ENCODE measurements around the gene CYP4A22. TPM values are rescaled to one million over a fixed set of nuclear protein-coding genes. Genes with fewer than 3 reads are reported as not detected.

The CYP4A22 gene
- total RNA-seq, 1 donor, result not detected

DNA sequence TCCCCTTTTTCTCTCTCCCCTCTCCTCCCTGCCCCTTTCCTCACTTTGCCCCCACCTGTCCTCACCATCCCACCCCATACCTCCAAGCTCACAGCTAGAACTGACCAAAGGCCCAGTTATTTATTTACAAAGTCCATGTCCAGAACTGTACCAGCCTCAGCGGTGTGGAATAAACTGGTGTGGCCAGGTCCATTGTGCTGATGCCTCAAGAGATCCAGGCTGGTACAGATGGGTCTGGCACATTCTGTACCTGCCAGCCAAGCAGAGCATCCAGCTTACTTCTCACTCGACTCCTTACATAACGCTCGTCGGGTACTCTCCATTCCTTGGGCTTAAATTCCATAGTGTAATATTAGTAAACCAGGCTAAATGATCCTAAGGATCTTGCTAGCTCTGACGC is 40.8 kb downstream of the CYP4A22 start:
- no peak overlapping the region for H3K4me3 ChIP-seq (ENCODE audit: low read depth, low read length)
- DNase-seq (ENCODE audit: low read depth), result no peak
- TF ChIP-seq, protein P1, sequence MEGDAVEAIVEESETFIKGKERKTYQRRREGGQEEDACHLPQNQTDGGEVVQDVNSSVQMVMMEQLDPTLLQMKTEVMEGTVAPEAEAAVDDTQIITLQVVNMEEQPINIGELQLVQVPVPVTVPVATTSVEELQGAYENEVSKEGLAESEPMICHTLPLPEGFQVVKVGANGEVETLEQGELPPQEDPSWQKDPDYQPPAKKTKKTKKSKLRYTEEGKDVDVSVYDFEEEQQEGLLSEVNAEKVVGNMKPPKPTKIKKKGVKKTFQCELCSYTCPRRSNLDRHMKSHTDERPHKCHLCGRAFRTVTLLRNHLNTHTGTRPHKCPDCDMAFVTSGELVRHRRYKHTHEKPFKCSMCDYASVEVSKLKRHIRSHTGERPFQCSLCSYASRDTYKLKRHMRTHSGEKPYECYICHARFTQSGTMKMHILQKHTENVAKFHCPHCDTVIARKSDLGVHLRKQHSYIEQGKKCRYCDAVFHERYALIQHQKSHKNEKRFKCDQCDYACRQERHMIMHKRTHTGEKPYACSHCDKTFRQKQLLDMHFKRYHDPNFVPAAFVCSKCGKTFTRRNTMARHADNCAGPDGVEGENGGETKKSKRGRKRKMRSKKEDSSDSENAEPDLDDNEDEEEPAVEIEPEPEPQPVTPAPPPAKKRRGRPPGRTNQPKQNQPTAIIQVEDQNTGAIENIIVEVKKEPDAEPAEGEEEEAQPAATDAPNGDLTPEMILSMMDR (IDR thresholded peaks at IDR 0.05; ENCODE audit: insufficient read depth, low read depth, low read length), result no peak

DNA sequence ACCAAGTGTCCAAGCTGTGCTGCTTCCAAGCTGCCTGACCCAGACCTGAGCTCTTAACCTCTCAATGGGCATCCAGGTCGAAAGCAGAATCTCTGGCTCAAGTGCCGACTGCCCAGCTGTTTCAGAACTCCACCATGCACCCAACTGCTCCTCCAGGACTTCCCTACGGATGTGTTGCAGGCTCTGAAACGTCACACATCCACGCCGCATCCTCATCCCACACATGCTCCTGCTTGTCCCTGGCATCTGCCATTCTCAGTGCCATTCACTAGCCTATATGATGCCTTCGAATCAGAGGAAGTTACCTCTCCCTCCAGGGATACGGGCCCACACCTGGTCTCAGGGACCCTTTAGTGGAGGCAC is 41.4 kb downstream of the CYP4A22 start:
- no peak for DNase-seq (ENCODE audit: low read depth)
- TF ChIP-seq, protein P1 (IDR thresholded peaks at IDR 0.05; ENCODE audit: insufficient read depth, low read depth, low read length), result no peak
- H3K4me3 ChIP-seq (ENCODE audit: low read depth, low read length), result peak overlapping the region; percentile 50

DNA sequence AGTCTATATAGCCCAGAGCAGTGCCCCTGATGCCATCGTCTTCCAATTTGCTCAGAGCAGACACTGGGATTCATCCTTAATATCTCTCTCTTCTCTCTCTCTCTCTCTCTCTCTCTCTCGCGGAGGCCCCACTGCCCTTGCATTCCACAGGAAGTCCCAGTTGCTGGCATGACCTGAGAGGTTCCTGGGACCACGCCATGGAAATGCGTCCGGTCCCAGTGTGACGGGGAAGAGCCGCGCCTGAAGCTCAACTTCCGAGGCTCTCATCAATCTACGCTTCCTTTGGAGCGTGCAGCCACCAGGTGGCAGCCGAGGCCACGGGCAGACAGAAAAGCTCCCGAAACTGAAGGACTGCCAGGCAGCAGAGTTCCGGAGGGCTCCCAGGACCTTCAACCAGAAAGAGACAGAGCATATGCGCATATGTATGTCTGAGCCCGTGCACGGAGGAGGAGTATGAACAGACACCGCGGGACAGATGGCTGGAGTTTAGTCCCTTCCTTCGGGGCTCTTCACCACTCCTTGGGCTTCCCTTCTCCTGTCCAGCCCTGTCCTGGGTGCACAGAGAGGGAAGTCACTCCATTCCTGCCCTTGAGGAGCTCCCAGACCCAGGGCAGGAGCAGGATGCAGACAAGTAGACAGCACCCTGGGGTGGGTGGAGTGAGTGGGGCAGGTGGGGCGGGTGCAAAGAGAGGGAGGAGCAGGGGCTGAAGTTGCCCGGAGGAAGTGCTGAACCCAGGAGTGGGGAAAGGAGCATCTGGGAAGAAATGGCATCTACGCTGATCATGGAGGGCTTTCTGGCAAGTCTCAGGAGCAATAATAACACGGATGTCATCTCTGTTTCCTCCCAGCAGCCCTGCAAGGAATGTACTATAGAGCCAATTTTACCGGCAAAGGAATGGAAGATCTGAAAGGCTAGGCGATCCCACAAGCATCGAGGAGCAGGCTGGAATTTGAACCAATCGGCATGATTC is 42.1 kb downstream of the CYP4A22 start:
- TF ChIP-seq, protein P1 (IDR thresholded peaks at IDR 0.05; ENCODE audit: insufficient read depth, low read depth, low read length), result peak; percentile 96
- DNase-seq (ENCODE audit: low read depth), result peak; percentile 86
- H3K4me3 ChIP-seq (ENCODE audit: low read depth, low read length), result peak overlapping the region; percentile 50

DNA sequence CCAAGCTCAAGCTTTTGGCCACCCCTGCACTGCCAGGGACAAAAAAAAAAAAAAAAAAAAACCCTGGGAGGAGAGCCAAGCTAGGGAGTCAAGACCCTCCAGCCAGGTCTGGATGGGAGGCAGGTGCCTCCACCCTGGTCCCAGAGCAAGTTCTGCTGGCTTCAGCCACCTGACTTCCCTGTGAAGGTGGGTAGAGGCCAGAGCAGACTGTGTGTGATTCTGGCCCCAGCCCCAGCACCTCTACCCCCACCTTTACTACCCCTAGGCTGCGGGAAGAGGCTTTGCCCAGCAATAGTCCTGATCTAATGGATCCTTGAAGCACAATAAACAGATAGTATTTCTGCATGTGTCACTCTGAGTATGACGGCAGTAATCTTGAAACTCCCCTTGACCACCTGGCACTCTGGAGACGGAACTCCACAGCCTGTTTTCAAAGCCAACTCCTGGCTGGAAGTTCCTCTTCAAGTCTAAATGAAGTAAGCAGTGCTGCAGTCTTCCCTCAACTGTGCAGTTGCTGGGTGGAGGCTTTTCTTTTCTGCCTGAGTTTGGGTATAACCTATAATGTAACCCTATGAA is 42.8 kb downstream of the CYP4A22 start:
- TF ChIP-seq, protein P1 (IDR thresholded peaks at IDR 0.05; ENCODE audit: insufficient read depth, low read depth, low read length), result no peak
- no peak overlapping the region for H3K4me3 ChIP-seq (ENCODE audit: low read depth, low read length)
- no peak for DNase-seq (ENCODE audit: low read depth)

DNA sequence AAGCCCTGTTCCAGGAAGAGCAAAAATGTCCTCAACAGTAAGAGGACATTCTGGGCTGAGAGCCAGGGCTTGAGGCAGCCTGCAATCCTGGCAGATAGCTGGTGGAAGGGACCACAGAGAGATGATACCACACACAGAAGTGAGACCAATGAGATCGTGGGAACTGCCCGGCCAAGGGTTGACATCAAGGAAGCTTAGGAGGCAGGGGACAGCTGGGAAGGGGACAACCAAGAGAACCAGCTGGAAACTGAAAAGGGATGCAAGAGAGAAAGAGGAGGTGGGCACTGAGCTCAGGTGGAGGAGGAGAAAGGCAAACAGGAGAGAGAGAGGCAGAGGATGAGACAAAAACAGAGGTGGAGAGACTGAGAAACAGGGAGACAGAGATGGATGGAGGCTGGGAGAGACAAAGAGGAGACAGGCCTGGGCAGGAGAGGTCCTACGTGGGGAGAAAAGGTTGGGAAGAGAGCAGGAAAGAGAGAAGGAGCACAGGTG is 43.4 kb downstream of the CYP4A22 start:
- no peak overlapping the region for H3K4me3 ChIP-seq (ENCODE audit: low read depth, low read length)
- TF ChIP-seq, protein P1 (IDR thresholded peaks at IDR 0.05; ENCODE audit: insufficient read depth, low read depth, low read length), result no peak
- DNase-seq (ENCODE audit: low read depth), result no peak

DNA sequence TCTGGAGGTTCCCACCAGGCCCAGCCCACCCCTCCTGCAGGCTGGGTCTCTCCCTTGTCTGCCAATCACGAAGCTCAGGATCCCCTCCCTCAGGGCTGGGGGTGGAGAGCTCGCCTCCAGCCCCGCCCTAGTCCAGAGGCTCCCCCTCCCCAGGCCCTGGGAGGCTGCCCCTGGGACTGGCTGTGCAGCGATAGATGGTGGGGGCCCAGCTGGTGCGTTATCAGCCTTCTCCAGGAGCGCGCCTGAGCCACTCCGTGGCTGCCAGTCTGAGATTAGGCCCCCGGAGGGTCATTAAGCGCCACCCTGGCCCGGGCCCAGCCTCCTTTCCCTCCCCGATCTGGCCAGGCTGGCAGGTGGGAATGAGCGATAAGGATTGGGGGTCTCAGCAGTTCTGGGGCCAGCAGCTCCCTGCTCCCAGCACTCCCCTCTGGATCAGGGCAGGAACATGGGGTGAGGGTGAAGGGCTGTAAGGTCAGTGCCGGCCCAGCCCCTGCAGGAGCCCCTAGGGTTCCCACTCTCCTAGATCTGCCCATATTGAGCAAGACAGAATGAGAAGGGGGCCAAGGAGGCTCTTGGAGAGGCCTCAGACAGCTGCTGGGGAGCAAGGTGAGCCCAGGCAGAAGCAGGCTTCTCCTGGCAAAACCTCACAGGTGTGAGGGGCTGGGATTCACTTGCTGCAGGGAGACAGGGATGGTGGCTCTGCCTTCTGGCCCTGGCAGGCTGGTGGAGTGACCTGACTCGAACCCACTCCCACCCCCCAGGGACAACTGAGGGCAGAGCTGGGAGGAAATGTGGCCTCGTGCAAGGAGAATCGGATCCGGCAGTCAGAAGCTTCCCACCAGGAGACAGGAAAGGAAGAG is 44.1 kb downstream of the CYP4A22 start:
- no peak overlapping the region for H3K4me3 ChIP-seq (ENCODE audit: low read depth, low read length)
- TF ChIP-seq, protein P1 (IDR thresholded peaks at IDR 0.05; ENCODE audit: insufficient read depth, low read depth, low read length), result no peak
- no peak for DNase-seq (ENCODE audit: low read depth)
